ENCODE data around the gene TBPL1. TPM values are rescaled to one million over a fixed set of nuclear protein-coding genes. Genes with fewer than 3 reads are reported as not detected.

TBPL1 gene
- total RNA-seq, 1 donor from 2014 or later: 34.5 TPM

- intact Hi-C loops (cut with micrococcal nuclease): no loop called here
These were observed 82.2 kb downstream of the TBPL1 start for GRCh38 chr6:134034961-134035822.

- intact Hi-C loops (cut with micrococcal nuclease): no loop called here
These were observed 82.8 kb downstream of the TBPL1 start for GRCh38 chr6:134035823-134036296.

- intact Hi-C loops (cut with micrococcal nuclease): no loop called here
These were observed 86.1 kb downstream of the TBPL1 start for GRCh38 chr6:134039116-134039515.

Other genes with a start within 250 kb of the TBPL1 start
- gene TCF21, start 64.1 kb upstream of the TBPL1 start, total RNA-seq: not detected in 2 replicates
- gene SLC2A12, start 99.4 kb downstream of the TBPL1 start, total RNA-seq: not detected in 2 replicates

Measured in T-helper 1 cell treated with Interleukin-12 subunit alpha and Interleukin-12 subunit beta and Interleukin-4 antibody, amounts not matched to agents 30 ng/mL and 1 ng/mL, for 36 hours (primary cell).